ENCODE results near the gene PALD1. TPM values are rescaled to one million over a fixed set of nuclear protein-coding genes. Genes with fewer than 3 reads are reported as not detected.

Gene PALD1
- total RNA-seq, 6 donors from 2014 or later = 8.9 to 25.4 (median 13.4) TPM

DNA sequence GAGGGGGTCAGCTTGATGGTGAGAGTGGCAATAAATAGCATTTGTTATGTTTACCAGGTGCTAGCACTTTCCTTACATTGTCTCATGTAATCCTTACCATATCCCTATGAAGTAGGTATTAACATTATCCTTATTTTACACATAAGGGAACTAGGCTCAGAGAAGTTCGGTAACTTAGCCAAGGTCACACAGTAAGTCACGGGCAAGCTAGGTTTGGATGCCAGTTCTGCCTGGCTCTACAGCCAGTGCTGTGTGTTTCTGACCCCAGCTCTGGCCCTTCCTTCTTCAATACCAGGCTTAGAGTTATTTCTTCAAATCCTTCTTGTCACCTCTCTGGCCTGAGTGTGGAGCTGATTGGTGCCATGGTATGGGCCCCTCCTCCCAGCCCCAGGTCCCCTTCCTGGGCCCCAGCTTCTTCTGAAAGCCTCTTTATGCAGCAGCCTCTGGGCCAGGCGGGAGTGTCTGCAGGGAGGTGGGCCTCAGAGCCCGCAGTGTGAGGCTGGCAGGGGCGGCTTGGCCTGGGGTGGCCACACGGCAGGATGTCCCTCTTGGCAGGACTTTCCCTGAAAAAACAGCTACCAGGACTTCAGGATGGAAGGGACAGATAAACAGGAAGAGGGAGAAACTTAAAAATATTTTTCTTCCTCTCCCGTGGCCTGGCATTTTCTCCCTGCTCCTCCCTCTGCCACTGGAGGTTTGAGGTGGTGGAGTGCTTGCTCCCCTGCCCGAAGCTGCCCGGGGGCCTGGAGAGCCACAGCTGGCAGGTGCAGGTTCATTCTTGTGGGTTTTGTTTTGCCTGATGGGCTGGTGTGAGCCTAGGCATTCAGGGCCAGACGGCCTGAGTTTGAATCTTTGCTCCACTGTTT lies 20.6 kb downstream of the PALD1 start:
- 34 to 45% methylated on average over 10 of the region's 10 CpGs for WGBS, 2 donors
- no peaks in the 10 kb centered on the region for H3K27me3 ChIP-seq
- H3K9me3 ChIP-seq = no peaks in the 10 kb centered on the region
- H3K4me3 ChIP-seq = no peak overlapping the region
- peaks cover 53 to 82% (median 69%) of the 10 kb centered on the region in 4 donors for H3K4me1 ChIP-seq
- peak in 1 of 2 donors; percentile 65 for DNase-seq
- no peak for ATAC-seq (ENCODE audit: low FRiP score in 2 of 2)
- no peak for TF ChIP-seq POLR2A (IDR thresholded peaks at IDR 0.05)
- no peak for TF ChIP-seq EP300 (IDR thresholded peaks at IDR 0.05)
- TF ChIP-seq POLR2AphosphoS5 (IDR thresholded peaks at IDR 0.05) = no peak
- TF ChIP-seq, protein P1, sequence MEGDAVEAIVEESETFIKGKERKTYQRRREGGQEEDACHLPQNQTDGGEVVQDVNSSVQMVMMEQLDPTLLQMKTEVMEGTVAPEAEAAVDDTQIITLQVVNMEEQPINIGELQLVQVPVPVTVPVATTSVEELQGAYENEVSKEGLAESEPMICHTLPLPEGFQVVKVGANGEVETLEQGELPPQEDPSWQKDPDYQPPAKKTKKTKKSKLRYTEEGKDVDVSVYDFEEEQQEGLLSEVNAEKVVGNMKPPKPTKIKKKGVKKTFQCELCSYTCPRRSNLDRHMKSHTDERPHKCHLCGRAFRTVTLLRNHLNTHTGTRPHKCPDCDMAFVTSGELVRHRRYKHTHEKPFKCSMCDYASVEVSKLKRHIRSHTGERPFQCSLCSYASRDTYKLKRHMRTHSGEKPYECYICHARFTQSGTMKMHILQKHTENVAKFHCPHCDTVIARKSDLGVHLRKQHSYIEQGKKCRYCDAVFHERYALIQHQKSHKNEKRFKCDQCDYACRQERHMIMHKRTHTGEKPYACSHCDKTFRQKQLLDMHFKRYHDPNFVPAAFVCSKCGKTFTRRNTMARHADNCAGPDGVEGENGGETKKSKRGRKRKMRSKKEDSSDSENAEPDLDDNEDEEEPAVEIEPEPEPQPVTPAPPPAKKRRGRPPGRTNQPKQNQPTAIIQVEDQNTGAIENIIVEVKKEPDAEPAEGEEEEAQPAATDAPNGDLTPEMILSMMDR (IDR thresholded peaks at IDR 0.05) = no peak
- H3K27ac ChIP-seq = peak overlapping the region; percentile 57 to 90 (median 80)
- H3K36me3 ChIP-seq = no peaks in the 10 kb centered on the region

DNA sequence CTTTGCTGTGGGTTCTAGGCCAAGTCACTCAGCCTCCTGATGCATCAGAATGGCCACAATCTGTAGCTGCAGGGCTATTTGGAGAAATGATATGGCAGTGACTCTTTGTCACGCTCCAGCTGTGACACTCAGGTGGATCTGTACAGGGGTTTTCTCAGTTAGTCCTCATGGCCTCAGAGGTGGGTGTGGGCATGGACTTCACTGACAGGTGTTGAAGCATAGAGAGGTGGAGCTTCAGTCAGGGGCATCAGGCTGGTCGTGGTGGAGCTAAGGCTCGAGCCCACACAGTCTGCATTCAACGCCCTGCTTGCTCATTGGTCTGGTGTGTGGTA lies 21.2 kb downstream of the PALD1 start:
- Histone ChIP-seq H3K27ac (peak overlapping the region; percentile 57 to 90 (median 80)), H3K27me3 (no peaks in the 10 kb centered on the region), H3K36me3 (no peaks in the 10 kb centered on the region), H3K9me3 (no peaks in the 10 kb centered on the region), H3K4me1 (peaks cover 47 to 82% (median 64%) of the 10 kb centered on the region in 4 donors), H3K4me3 (no peak overlapping the region)
- ATAC-seq (ENCODE audit: low FRiP score in 2 of 2) (no peak), DNase-seq (no peak)
- 64% methylated on average over 4 of the region's 4 CpGs; no CpG with 5 or more reads in 1 of the 2 donors for WGBS, 2 donors
- TF ChIP-seq POLR2AphosphoS5 (IDR thresholded peaks at IDR 0.05) (no peak), POLR2A (IDR thresholded peaks at IDR 0.05) (no peak), EP300 (IDR thresholded peaks at IDR 0.05) (no peak)
- TF ChIP-seq, protein P1 (IDR thresholded peaks at IDR 0.05) = no peak

DNA sequence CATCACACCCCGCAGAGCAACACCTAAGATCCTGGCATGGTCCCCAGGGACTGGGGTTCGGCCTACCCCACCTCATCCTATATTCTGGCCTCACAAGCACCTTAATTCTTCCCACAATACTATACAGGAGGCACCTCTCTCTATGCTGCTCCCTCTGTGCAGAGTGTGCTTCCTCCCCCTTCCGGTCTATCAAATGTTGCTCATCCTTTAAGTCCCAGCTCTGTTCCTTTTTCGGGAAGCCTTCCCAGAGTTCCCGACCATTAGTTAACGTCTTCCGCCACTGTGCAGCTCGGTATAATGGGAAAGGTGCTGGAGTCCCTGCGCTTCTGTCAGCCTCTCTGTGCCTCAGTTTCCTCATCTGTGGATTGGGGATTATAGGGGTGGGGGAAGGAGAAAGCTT lies 21.8 kb downstream of the PALD1 start:
- peak overlapping the region; percentile 57 to 90 (median 80) for H3K27ac ChIP-seq
- TF ChIP-seq POLR2AphosphoS5 (IDR thresholded peaks at IDR 0.05) (no peak), POLR2A (IDR thresholded peaks at IDR 0.05) (no peak), EP300 (IDR thresholded peaks at IDR 0.05) (no peak)
- TF ChIP-seq, protein P1 (IDR thresholded peaks at IDR 0.05) = no peak
- peak overlapping the region in 2 of 4 donors; percentile 1 to 9 for H3K4me3 ChIP-seq
- no peaks in the 10 kb centered on the region for H3K36me3 ChIP-seq
- 58 to 79% methylated on average over 9 of the region's 9 CpGs for WGBS, 2 donors
- peaks cover 41 to 80% (median 60%) of the 10 kb centered on the region in 4 donors for H3K4me1 ChIP-seq
- no peaks in the 10 kb centered on the region for H3K9me3 ChIP-seq
- DNase-seq (no peak), ATAC-seq (ENCODE audit: low FRiP score in 2 of 2) (peak in 1 of 2 donors; percentile 31)
- no peaks in the 10 kb centered on the region for H3K27me3 ChIP-seq

DNA sequence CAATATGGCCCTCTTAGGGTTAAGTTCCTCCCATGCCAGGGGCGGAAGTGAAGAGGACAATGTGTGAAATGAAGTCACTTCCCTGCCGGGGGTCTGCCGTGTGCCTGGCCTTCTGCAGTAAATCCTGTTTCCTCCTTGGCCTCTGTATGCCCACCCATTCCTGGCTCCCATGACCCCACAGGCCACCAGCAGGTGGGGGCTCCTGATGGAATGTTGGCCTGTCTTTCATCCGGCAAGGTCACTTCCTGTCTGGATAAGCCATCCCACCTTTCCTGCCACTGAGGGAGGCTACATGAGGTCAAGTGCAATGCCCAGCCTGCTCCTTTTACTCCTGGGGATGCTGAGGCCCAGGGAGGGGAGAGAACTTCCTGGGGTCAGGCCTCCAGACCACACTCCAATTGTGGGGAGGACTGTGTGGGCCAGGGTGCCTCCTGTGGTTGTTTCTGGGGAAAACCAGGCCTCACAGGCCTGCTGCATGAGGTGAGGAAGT lies 22.3 kb downstream of the PALD1 start:
- 28 to 42% methylated on average over 3 to 4 of the region's 4 CpGs for WGBS, 2 donors
- Histone ChIP-seq H3K4me1 (peaks cover 36 to 75% (median 58%) of the 10 kb centered on the region in 4 donors), H3K4me3 (peak overlapping the region in 2 of 4 donors; percentile 1 to 9), H3K36me3 (no peaks in the 10 kb centered on the region), H3K27ac (peak overlapping the region; percentile 57 to 90 (median 80)), H3K9me3 (no peaks in the 10 kb centered on the region), H3K27me3 (no peaks in the 10 kb centered on the region)
- TF ChIP-seq EP300 (IDR thresholded peaks at IDR 0.05) = peak; percentile 33 to 97 (median 76)
- no peak for TF ChIP-seq POLR2A (IDR thresholded peaks at IDR 0.05)
- TF ChIP-seq POLR2AphosphoS5 (IDR thresholded peaks at IDR 0.05) = peak; percentile 76 to 93
- peak; percentile 8 to 70 for ATAC-seq (ENCODE audit: low FRiP score in 2 of 2)
- DNase-seq = no peak

DNA sequence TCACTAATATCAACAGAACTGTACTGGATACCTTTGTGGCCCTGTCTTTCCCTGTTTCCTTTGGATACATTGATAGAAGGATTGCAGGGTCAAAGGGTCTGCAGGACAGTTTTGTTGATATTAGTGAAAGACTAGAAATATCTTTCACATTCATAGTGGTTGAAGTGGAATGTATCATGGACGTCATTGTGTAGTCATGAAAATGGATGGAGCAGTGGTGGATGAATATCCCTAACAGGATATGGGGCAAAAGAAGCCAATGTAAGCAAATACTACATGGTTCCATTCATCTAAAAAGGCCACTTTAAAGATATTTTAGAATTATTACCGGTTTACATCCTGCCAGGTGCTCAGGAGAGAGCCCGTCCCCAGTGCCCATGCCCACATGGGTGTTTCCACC lies 23.8 kb downstream of the PALD1 start:
- 79 to 83% methylated on average over 3 of the region's 3 CpGs for WGBS, 2 donors
- Histone ChIP-seq H3K36me3 (no peaks in the 10 kb centered on the region), H3K27ac (peak overlapping the region in 3 of 4 donors; percentile 28 to 90 (median 43)), H3K4me1 (peaks cover 36 to 68% (median 46%) of the 10 kb centered on the region in 4 donors), H3K27me3 (no peaks in the 10 kb centered on the region), H3K4me3 (no peak overlapping the region), H3K9me3 (no peaks in the 10 kb centered on the region)
- no peak for DNase-seq
- no peak for ATAC-seq (ENCODE audit: low FRiP score in 2 of 2)
- TF ChIP-seq POLR2AphosphoS5 (IDR thresholded peaks at IDR 0.05) (no peak), POLR2A (IDR thresholded peaks at IDR 0.05) (no peak), EP300 (IDR thresholded peaks at IDR 0.05) (no peak)
- TF ChIP-seq, protein P1 (IDR thresholded peaks at IDR 0.05) = no peak

All from upper lobe of left lung (tissue), 6 donors.